Measurements from ENCODE around the gene SELENOH.
"Not testable (repeated sequence)": the region's sequence is repeated elsewhere in the genome, so short reads cannot be mapped to it uniquely, and the experiment has no call there.

SELENOH gene, protein sequence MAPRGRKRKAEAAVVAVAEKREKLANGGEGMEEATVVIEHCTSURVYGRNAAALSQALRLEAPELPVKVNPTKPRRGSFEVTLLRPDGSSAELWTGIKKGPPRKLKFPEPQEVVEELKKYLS

DNA sequence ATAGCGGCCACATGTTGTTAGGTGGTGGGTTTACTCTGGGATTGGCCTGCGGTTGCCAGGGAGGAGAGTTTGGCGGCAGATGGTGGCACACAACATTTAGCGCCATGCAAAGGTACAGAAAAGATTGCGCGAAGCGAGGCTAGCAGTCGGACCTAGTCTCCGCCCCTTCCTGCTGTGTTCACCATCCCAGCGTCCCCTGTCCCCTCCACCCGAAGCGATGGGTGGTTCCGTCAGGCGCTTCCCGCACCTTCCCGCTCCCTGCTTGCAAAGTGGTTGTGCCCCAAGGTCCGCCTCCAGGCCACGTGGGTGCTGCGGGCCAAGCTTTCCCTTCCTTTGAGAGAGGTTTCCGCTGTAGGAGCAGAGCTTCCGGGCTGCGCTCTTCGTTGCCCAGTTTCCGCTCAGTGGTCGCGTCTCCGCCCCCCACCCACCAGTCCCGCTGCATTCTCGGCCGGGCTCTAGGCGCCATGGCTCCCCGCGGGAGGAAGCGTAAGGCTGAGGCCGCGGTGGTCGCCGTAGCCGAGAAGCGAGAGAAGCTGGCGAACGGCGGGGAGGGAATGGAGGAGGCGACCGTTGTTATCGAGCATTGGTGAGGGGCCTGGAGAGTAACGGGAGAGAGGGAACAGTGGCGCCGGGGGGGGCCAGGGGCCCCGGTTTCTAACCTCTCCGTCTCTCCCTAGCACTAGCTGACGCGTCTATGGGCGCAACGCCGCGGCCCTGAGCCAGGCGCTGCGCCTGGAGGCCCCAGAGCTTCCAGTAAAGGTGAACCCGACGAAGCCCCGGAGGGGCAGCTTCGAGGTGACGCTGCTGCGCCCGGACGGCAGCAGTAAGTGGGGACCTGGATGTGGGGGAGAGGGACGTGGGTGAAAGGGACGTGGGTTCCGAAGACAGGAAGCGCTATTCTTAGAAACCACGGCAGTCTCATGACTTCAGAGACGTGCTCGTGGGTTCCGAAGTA is at the start of gene SELENOH:
TSS of gene SELENOH (plus strand) at position 360 of the 955 bp plus-strand sequence. CDS start at position 465, 105 bp downstream.
- peak; percentile 82 to 94 (median 90) for DNase-seq (ENCODE audit: low read depth in 4 of 4, low spot score in 1 of 4)

DNA sequence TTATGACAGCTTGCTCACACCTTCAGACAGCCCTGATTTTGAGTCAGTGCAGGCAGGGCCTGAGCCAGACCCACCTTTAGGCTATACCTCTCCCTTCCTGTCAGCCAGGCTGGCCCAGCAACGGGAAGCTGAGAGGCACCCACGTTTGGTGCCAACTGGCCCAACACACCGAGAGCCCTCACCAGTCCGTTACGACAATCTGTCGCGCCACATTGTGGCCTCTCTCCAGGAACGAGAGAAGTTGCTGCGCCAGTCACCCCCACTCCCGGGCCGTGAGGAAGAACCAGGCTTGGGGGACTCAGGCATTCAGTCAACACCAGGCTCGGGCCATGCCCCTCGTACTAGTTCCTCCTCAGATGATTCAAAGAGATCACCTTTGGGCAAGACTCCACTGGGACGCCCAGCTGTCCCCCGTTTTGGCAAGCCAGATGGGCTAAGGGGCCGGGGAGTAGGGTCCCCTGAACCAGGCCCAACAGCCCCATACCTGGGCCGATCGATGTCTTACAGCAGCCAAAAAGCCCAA is 42.4 kb upstream of the SELENOH start:
- no peak for DNase-seq (ENCODE audit: low read depth in 4 of 4, low spot score in 1 of 4)

DNA sequence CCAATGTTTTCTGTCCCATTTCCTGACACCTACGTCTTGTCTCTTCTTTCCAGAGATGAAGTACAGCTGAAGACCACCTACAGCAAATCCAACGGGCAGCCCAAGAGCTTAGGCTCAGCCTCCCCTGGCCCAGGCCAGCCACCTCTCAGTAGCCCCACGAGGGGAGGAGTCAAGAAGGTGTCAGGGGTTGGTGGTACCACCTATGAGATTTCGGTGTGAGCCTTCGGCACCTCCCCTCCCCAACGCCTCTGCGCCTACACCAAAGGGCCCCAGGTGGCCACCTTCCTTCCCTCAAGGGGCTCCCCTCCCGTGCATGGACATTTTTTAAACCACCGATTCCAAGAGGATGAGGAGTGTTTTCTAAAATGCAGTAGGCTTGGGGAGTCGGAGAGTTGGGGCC is 41.5 kb upstream of the SELENOH start:
- no peak for DNase-seq (ENCODE audit: low read depth in 4 of 4, low spot score in 1 of 4)

DNA sequence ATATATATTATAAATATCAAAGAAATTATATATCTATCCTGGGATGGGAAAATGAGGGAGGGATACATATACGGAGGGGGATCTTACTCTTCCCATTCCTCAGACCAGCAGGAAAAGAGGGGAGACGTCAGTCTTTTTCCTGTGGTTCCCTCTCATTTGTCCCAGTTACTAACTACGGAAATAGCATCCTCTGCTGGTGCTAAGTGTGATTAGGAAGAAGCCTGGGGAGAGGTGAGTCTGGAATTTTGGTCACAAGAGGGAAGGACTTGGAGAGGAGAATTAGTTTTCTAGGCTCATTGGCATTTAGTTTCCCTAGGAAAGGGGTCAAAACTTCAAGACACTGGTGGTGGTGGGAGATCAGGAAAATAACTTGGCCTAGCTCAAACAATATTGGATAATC is 40.9 kb upstream of the SELENOH start:
- no peak for DNase-seq (ENCODE audit: low read depth in 4 of 4, low spot score in 1 of 4)

DNA sequence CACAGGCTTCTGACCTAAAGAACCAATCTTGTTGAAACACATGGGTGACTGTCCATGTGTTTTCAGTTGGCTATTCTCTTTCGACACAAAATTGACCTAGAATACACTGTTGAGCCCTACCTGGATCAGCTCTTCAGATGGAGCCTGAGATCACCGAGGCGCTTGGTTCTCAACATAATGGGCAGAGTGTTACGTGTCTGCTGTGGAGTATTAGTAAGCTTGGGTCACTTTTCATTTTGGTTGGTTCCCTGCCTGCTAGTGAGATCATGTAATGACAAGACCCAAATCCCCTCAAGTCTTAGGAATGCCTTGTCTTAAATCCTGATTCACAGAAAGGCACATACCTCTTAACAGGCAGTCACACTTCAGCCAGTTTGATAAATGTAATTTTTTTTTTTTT is 38.0 kb upstream of the SELENOH start:
- no peak for DNase-seq (ENCODE audit: low read depth in 4 of 4, low spot score in 1 of 4)

DNA sequence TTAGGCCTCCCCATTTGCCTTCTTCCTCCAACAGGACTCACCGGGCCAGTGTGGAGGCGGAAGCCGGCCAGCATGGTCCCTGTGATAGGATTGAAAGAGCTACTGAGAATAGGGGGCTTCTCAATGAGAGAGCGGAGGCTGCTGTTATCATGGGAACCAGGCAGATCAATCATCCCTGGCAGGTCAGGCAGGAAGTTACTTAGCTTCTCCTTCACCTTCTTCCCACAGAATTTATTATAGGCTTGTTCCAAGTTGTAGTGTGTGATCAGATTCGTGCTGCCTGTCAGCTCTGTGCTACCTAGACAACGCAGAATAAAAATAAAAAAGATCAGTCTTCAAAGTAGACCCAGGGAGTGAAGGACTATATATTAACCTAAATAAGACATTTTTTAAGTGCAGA is 36.4 kb upstream of the SELENOH start:
- DNase-seq (ENCODE audit: low read depth in 4 of 4, low spot score in 1 of 4): no peak

DNA sequence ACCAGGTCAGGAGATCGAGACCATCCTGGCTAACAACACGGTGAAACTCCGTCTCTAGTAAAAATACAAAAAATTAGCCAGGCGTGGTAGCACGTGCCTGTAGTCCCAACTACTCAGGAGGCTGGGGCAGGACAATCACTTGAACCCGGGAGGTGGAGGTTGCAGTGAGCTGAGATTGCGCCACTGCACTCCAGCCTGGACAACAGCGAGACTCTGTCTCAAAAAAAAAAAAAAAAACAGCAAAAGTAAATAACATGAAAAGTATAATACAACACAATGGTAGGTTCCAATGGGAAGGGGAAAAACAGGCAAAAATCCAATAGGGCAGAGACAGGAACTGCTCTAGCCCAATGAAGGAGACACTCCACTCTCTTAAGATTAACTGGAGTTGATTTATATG is 35.9 kb upstream of the SELENOH start:
- DNase-seq (ENCODE audit: low read depth in 4 of 4, low spot score in 1 of 4): not testable (repeated sequence)

DNA sequence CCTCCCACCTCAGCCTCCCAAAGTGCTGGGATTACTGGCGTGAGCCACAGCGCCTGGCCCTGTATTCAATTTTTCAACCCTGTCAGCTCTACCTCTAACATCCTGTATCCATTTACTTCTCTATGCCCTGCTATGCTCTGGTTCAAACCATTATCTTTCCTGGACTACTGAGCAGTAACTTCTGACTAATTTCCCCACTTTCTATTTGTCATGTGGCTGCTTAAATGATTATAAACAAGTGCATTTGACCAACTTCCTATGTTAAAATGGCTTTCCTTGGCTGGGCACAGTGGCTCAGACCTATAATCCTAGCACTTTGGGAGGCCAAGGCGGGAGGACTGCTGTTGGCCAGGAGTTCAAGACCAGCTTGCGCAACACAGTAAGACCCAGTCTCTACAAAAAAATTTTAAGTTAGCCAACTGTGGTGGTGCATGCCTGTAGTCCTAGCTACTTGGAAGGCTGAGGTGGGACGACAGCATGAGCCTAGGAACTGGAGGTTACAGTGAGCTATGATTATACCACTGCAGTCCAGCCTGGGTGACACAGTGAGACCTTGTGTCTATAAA is 31.4 kb upstream of the SELENOH start:
- no peak for DNase-seq (ENCODE audit: low read depth in 4 of 4, low spot score in 1 of 4)

DNA sequence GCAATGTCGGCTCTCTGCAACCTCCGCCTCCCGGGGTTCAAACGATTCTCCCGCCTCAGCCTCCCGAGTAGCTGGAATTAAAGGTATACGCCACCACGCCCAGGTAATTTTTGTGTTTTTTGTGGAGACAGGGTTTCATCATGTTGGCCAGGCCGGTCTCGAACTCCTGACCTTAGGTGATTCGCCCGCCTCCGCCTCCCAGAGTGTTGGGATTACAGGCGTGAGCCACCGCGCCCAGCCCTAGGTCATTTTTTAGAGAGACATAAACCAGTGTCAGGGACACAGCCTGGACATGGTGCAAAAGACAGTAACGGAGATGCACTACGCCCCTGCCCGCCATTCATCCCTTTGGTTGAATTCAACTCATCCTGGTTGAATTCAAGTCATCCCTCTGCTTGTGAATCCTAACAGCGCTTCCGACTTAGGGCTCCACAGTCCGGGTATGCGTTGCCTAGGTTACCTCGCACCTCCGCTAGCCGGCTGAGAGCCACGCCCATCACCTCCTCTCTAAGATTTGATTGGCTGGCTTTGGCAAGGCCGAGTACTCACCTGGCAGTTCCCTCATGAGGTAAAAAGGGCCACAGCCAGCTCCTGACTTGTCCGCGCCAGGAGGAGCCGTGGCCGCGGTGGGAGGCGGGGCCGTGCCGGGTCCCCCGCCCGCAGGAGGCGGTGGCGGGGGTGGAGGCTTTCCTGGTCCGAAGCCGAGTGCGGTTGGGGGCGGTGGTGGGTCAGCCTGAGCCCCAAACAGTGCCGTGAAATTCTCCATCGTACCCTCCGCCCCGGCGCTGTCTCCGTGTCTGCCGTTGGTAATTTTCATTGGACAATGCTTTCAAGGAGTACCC is 29.7 kb upstream of the SELENOH start, which contains the start of gene MED19:
TSS of gene MED19 (minus strand) at position 802 of the 842 bp plus-strand sequence. CDS start at position 766, 36 bp downstream.
- peak; percentile 30 to 63 (median 54) for DNase-seq (ENCODE audit: low read depth in 4 of 4, low spot score in 1 of 4)

DNA sequence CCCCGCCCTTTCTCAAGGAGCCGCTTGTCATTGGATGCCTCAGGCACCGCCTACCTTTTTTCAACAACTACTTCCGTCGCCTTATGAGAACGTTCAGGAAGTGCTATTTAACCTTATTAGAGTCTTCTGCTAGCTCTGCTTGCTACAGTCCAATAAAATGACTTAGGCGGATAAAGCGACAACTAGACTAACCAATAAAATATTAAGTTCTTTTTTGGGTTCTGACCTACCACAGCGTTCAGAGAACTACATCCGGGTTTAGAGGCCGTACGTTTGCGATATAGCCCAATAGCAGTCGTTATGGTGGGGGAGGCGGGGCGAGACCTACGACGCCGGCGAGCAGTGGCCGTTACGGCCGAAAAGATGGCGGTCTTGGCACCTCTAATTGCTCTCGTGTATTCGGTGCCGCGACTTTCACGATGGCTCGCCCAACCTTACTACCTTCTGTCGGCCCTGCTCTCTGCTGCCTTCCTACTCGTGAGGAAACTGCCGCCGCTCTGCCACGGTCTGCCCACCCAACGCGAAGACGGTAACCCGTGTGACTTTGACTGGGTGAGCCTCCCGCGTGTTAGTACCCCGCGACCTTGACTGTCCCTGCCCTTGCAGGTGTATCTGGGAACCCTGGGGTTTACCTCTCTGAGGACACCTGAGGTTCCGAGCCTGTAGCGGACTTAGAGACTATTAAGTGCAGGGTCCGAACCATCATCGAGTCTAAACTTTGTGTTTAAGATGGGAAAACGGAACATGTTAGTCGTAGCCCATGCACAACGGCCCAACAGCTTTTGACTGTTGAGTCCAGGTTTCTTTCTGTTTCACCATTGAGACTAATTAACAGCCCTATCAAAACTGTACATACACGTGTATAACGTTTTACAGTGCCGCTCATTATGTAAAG is 28.8 kb upstream of the SELENOH start, which contains the start of gene TMX2:
TSS of gene TMX2 (plus strand) at position 338 of the 895 bp plus-strand sequence. CDS start at position 364, 26 bp downstream.
- DNase-seq (ENCODE audit: low read depth in 4 of 4, low spot score in 1 of 4): peak; percentile 67 to 89 (median 77)

DNA sequence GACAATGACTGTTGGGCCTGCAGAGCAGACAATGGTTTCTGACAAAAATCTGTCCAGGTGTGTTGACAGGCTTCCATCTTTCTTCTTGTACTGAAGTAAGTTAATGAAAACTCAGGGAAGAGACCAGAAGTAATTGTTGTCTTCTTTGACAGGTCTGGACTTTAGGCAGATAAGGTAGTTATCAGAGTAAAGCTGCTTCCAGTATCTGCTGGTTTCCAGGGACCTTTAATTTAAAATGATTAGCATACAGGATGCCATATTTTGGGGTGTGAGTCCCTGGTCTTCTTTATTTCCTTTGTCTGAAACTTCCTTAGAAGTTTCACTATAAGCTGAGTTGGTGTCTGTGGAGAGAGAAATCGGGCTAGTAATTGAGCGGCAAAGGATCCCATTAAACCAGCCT is 27.5 kb upstream of the SELENOH start:
- no peak for DNase-seq (ENCODE audit: low read depth in 4 of 4, low spot score in 1 of 4)

DNA sequence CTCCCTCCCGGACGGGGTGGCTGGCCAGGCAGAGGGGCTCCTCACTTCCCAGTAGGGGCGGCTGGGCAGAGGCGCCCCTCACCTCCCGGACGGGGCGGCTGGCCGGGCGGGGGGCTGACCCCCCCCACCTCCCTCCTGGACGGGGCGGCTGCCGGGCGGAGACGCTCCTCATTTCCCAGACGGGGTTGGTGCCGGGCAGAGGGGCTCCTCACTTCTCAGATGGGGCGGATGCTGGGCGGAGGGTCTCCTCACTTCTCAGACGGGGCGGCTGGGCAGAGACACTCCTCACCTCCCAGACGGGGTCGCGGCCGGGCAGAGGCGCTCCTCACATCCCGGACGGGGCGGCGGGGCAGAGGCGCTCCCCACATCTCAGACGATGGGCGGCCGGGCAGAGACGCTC is 24.6 kb upstream of the SELENOH start:
- DNase-seq (ENCODE audit: low read depth in 4 of 4, low spot score in 1 of 4): not testable (repeated sequence)

DNA sequence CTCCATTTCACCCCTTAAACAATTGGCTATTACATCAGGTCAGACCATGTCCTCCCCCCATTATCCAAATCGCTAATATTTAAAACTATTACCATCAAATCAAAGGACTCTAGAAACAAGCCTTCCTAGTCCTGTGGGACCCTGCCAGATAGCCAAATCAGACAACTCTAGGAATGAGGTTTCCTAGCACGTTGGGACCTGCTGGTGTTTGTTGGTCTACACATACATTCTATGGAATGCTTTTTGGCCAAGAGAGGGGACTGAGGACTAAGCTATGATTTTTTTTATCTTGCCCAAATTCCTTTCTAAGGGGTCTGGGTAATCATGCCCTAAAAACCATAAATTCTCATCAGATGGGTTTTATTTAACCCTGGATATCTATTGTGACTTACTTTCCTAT is 14.1 kb upstream of the SELENOH start:
- no peak for DNase-seq (ENCODE audit: low read depth in 4 of 4, low spot score in 1 of 4)

DNA sequence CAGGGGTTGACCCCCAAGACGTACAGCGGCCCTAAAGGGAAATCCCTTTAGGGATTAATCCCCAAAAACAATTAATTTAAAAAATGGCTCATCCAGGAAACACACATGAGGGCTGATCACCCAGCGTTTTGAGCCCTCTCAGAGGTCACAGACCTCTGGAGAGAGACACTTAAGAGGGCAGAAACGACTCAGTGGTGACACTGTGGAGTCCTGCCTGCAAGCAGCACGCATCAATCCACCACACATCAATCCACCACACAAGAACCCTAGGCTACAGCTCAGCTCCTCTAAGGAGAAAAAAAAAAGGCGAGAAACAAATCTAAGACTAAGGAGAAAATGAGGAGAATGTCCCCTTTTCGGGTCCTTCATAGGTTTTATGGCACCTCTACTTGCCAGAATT is 12.5 kb upstream of the SELENOH start:
- DNase-seq (ENCODE audit: low read depth in 4 of 4, low spot score in 1 of 4): no peak

DNA sequence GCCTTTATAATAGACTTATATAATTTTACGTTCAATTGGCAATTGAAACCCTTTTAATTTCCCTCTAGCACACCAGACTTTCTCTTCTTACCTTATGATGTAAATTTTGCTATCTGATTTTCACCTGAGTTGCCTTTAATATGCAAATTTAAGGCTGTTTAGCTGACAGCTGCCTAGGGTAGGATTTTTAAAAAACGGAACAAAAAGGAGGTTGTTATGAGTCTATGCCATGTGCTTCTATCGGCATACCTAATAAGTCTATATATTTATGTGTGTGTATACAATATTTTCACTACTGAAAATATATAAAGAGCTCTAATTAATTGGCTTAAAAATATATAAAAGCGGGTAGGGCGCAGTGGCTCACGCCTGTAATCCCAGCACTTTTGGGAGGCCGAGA is 11.8 kb upstream of the SELENOH start:
- DNase-seq (ENCODE audit: low read depth in 4 of 4, low spot score in 1 of 4): no peak

DNA sequence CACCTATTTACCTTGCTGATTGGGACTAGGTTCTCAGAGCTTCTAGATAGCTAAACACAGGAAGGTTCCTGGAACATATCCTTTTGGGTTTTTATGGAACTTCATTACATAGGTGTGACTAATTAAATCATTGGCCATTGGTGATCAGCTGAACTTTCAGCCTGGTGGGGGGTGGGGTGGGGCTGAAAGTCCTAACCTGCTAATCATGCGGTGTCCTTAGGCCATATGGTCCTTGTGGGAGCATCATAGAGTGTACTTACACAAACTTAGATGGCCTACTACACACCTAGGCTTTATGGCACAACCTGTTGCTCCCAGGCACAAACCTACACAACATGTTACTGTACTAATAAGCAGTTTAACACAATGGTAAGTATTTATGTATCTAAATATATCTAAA is 8.6 kb upstream of the SELENOH start:
- no peak for DNase-seq (ENCODE audit: low read depth in 4 of 4, low spot score in 1 of 4)

DNA sequence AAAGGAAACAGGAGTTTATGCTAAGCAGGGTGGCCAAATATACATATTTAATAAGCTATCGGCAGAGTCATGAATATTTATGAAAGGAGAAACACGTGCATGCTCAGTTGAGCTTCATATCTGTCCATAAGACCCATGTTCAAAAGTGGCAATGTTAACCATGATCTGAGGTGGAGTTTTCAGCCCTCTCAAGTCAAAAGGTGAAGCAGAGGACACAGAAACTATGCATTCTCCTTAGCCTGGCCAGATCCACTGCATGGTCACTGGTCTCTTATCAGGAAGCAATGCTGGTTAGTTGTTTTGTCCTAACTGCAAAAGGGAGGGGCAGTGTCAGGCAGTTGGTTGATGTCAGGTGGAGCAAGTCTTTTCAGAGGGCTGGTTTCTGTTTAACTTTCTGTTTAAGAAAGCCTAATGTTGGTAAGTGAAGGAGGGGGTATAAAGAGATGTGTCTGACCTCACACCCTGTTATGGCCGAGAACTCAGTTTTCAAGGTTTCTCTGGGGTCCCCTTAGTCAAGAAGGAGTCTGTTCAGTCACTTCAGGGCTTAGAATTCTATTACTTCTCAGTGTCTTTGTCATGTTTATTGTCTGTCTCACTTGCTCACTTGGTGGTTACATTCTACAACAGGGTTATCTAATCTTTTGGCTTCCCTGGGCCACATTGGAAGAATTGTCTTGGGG is 5.5 kb upstream of the SELENOH start:
- no peak for DNase-seq (ENCODE audit: low read depth in 4 of 4, low spot score in 1 of 4)

DNA sequence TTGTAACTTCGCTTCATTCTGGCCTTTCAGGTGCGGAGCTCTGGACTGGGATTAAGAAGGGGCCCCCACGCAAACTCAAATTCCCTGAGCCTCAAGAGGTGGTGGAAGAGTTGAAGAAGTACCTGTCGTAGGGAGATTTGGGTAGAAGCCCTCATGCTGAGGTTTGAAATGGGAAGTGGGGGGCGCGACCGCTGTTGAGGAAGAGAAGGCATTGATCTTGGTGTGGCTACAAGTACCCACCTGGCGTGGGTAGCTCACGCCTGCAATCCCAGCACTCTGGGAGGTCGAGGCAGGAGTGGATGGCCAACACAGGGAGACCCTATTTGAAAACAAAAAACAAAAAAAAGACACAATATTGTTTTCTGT is 779 bp downstream of the SELENOH start:
- DNase-seq (ENCODE audit: low read depth in 4 of 4, low spot score in 1 of 4): no peak

DNA sequence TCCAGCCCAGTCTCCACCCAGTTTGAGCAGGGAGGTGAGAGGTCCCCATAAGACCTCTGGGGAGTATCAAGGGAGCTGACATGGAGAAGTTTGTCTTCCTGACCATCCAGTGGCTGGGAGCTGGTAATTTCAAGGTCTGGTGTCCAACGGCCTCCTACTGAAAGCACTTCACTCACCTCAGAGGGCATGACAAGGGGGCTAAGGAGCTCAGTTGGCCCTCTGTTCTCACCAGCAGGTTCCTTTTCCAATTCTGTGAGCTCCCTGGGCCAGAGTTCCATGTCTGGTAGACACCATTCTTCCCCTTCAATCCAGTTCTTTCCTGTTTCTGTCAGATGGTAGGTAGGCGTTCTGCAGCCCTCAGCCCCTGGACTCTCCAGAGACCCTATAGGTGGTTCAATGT is 3.1 kb downstream of the SELENOH start:
- DNase-seq (ENCODE audit: low read depth in 4 of 4, low spot score in 1 of 4): no peak
